Vagina (tissue), 2 donors: ENCODE data around the gene SSR3. TPM values are rescaled to one million over a fixed set of nuclear protein-coding genes. Genes with fewer than 3 reads are reported as not detected.
"Not testable (repeated sequence)": the region's sequence is repeated elsewhere in the genome, so short reads cannot be mapped to it uniquely, and the experiment has no call there.

ENCODE experiments used
- DNase-seq, 2 donors: peaks; one replicate each; pipeline ENCODE4 v3.0.0-alpha.2; 2017; ENCODE audit errors: extremely low spot score in 2 of 2
- H3K27ac ChIP-seq: fragments of 200-600 bp; sonication (generic); one replicate; pipeline ENCODE4 v1.5.1; 2019
- H3K27me3 ChIP-seq: fragments of 200-600 bp; sonication (generic); one replicate; pipeline ENCODE4 v1.5.1; 2019
- H3K36me3 ChIP-seq, 2 donors: fragments of 200-600 bp; sonication (generic); one replicate each; pipeline ENCODE4 v1.5.1; 2017 to 2019
- H3K4me1 ChIP-seq: fragments of 200-600 bp; sonication (generic); one replicate; pipeline ENCODE4 v1.5.1; 2019
- H3K4me3 ChIP-seq, 2 donors: fragments of 200-600 bp; sonication (generic); 1 replicate in 1 of 2; 2 replicates in 1 of 2; pipeline ENCODE4 v1.5.1; 2016 to 2019
- H3K9me3 ChIP-seq: fragments of 200-600 bp; sonication (generic); one replicate; pipeline ENCODE4 v1.5.1; 2019
- POLR2A ChIP-seq, 2 donors: fragments of 450-650 bp; IDR thresholded peaks; one replicate each; pipeline ENCODE4 v1.6.1; 2017; ENCODE audit warnings: antibody characterized with exemption in 2 of 2, mild to moderate bottlenecking in 2 of 2, moderate library complexity in 2 of 2
- POLR2AphosphoS5 ChIP-seq, 2 donors: sonication (generic); formaldehyde crosslinking; IDR thresholded peaks; one replicate each; pipeline ENCODE4 v1.9.0; 2017; ENCODE audit warnings: antibody characterized with exemption in 2 of 2, mild to moderate bottlenecking in 2 of 2, low read depth in 1 of 2; ENCODE audit not compliant: insufficient read depth in 1 of 2
- intact Hi-C: fragments of 100-400 bp; cut with DNase I; formaldehyde crosslinking; loops from one replicate; pipeline ENCODE4 v1.15.1; 2023
- total RNA-seq: library from RNA; depleted of rRNA; stranded (reverse); fragments of >200 nt; gene quantifications from one replicate; pipeline ENCODE4 v1.2.3, GENCODE V29; 2016
- TF ChIP-seq, protein P1 (sequence below), 3 experiments: fragments of 450-650 bp in 2 of 3; fragments of 200-600 bp in 1 of 3; sonication (generic) in 1 of 3; IDR thresholded peaks; one replicate each; pipeline ENCODE4 v1.5.1; 2017 to 2019; ENCODE audit warnings: antibody characterized with exemption in 3 of 3, mild to moderate bottlenecking in 2 of 3, moderate library complexity in 2 of 3

Gene SSR3
- total RNA-seq, 1 donor from 2014 or later: 68.0 TPM

GRCh38 chr3:156563900-156564682 is 9.2 kb upstream of the SSR3 start:
- Histone ChIP-seq H3K27ac (no peak overlapping the region), H3K4me3 (no peak overlapping the region), H3K9me3 (no peaks in the 10 kb centered on the region), H3K27me3 (no peaks in the 10 kb centered on the region), H3K36me3 (no peaks in the 10 kb centered on the region), H3K4me1 (no peaks in the 10 kb centered on the region)
- no peak for TF ChIP-seq POLR2A (IDR thresholded peaks at IDR 0.05)
- no peak for TF ChIP-seq POLR2AphosphoS5 (IDR thresholded peaks at IDR 0.05; ENCODE audit: insufficient read depth in 1 of 2, low read depth in 1 of 2)
- TF ChIP-seq, protein P1, sequence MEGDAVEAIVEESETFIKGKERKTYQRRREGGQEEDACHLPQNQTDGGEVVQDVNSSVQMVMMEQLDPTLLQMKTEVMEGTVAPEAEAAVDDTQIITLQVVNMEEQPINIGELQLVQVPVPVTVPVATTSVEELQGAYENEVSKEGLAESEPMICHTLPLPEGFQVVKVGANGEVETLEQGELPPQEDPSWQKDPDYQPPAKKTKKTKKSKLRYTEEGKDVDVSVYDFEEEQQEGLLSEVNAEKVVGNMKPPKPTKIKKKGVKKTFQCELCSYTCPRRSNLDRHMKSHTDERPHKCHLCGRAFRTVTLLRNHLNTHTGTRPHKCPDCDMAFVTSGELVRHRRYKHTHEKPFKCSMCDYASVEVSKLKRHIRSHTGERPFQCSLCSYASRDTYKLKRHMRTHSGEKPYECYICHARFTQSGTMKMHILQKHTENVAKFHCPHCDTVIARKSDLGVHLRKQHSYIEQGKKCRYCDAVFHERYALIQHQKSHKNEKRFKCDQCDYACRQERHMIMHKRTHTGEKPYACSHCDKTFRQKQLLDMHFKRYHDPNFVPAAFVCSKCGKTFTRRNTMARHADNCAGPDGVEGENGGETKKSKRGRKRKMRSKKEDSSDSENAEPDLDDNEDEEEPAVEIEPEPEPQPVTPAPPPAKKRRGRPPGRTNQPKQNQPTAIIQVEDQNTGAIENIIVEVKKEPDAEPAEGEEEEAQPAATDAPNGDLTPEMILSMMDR (IDR thresholded peaks at IDR 0.05): no peak
- no peak for DNase-seq
- intact Hi-C loops: no loop called here

- intact Hi-C loops, H3K4me1 ChIP-seq, H3K27ac ChIP-seq, H3K27me3 ChIP-seq, H3K4me3 ChIP-seq, H3K9me3 ChIP-seq, DNase-seq, H3K36me3 ChIP-seq: not testable (repeated sequence)
These were observed 7.6 kb upstream of the SSR3 start for GRCh38 chr3:156562486-156562885.

- no peaks in the 10 kb centered on the region for H3K27me3 ChIP-seq
- intact Hi-C loops: no loop called here
- DNase-seq: no peak
- TF ChIP-seq POLR2A (IDR thresholded peaks at IDR 0.05) (no peak), POLR2AphosphoS5 (IDR thresholded peaks at IDR 0.05; ENCODE audit: insufficient read depth in 1 of 2, low read depth in 1 of 2) (no peak)
- TF ChIP-seq, protein P1 (IDR thresholded peaks at IDR 0.05): no peak
- no peaks in the 10 kb centered on the region for H3K36me3 ChIP-seq
- no peaks in the 10 kb centered on the region for H3K4me1 ChIP-seq
- H3K4me3 ChIP-seq: no peak overlapping the region
- no peaks in the 10 kb centered on the region for H3K9me3 ChIP-seq
- H3K27ac ChIP-seq: no peak overlapping the region
These were observed 6.6 kb upstream of the SSR3 start for GRCh38 chr3:156561533-156561932.

DNA sequence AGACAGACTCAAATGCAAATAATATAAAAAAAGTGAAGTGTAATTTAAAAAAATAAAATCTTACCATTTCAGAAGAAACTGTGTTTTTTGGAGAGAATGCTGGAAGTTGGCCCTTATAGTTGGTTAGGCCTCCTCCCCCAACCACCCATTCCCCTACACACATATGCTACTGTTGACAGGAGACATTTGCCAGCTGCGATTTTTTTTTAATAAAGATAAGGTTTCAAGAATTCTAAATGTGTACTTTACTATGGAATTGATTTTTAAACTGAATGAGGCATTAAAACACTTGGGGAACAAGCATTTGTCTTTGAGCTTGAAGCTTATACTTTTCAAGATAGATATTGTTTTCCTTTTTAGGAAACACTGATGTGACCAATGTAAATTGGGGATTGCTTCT is 4.4 kb upstream of the SSR3 start:
- Histone ChIP-seq H3K4me3 (no peak overlapping the region), H3K4me1 (peaks cover 4% of the 10 kb centered on the region), H3K36me3 (no peaks in the 10 kb centered on the region), H3K27ac (no peak overlapping the region), H3K27me3 (no peaks in the 10 kb centered on the region), H3K9me3 (no peaks in the 10 kb centered on the region)
- TF ChIP-seq POLR2AphosphoS5 (IDR thresholded peaks at IDR 0.05; ENCODE audit: insufficient read depth in 1 of 2, low read depth in 1 of 2) (no peak), POLR2A (IDR thresholded peaks at IDR 0.05) (no peak)
- TF ChIP-seq, protein P1 (IDR thresholded peaks at IDR 0.05): no peak
- intact Hi-C loops: loop anchor here (10.0 kb wide), 1 partner anchor 575 kb away; no protein-coding TSS in a partner anchor
- no peak for DNase-seq

DNA sequence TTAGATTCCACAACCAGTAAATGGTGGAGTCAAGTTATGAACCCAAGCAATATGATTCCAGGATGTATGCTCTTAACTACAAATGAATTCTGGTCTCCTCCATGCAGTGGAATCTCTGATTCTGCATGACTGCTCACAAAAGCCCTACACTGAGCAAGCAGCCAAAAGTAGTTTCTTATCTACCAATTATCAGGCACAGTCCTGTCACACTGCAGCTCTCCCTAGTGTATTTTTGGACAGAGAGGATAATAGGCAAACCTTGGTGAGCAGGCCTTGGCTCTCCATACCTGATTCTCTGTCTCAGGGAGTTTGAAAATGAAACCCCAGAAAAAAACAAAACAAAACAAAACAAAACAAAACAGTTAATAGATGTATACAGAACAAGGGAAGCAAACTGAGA is 3.5 kb upstream of the SSR3 start:
- TF ChIP-seq, protein P1 (IDR thresholded peaks at IDR 0.05): no peak
- intact Hi-C loops: loop anchor here (10.0 kb wide), 1 partner anchor 576 kb away; no protein-coding TSS in a partner anchor
- Histone ChIP-seq H3K4me3 (no peak overlapping the region), H3K27ac (no peak overlapping the region), H3K4me1 (peaks cover 12% of the 10 kb centered on the region), H3K27me3 (no peaks in the 10 kb centered on the region), H3K9me3 (no peaks in the 10 kb centered on the region), H3K36me3 (no peaks in the 10 kb centered on the region)
- DNase-seq: no peak
